Esophagus squamous epithelium (tissue), 5 donors: ENCODE results near the gene GOLGA1. TPM values are rescaled to one million over a fixed set of nuclear protein-coding genes. Genes with fewer than 3 reads are reported as not detected.
A peak's percentile ranks its signal among the peaks of the same experiment; 100 is the strongest.

Source experiments
- DNase-seq: peaks from one replicate; lab custom pipeline; 2025; lab: John Stamatoyannopoulos, UW
- H3K27ac ChIP-seq, 4 donors: fragments of 200-600 bp; sonication (generic); one replicate each; pipeline ENCODE4 v1.5.1; 2016 to 2019; ENCODE audit warnings: mild to moderate bottlenecking in 1 of 4
- H3K27me3 ChIP-seq, 4 donors: fragments of 200-600 bp; sonication (generic); 1 replicate in 3 of 4; 2 replicates in 1 of 4; pipeline versions ENCODE4 v1.5.1 to v1.6.0; 2017 to 2021; ENCODE audit warnings: antibody characterized with exemption in 1 of 4
- H3K36me3 ChIP-seq, 3 donors: fragments of 200-600 bp; sonication (generic); one replicate each; pipeline ENCODE4 v1.5.1; 2016 to 2019
- H3K4me1 ChIP-seq, 3 donors: fragments of 200-600 bp; sonication (generic); one replicate each; pipeline ENCODE4 v1.5.1; 2017 to 2019
- H3K4me3 ChIP-seq, 4 donors: fragments of 200-600 bp; sonication (generic); 1 replicate in 3 of 4; 2 replicates in 1 of 4; pipeline ENCODE4 v1.5.1; 2016 to 2019; ENCODE audit warnings: mild to moderate bottlenecking in 2 of 4, moderate library complexity in 1 of 4
- H3K9me3 ChIP-seq, 3 donors: fragments of 200-600 bp; sonication (generic); one replicate each; pipeline ENCODE4 v1.5.1; 2016 to 2019
- CTCF ChIP-seq, 6 experiments: fragments of 450-650 bp in 4 of 6; fragments of 200-600 bp in 2 of 6; sonication (generic) in 2 of 6; IDR thresholded peaks; one replicate each; pipeline ENCODE4 v1.5.1; 2016 to 2019; ENCODE audit warnings: antibody characterized with exemption in 6 of 6, mild to moderate bottlenecking in 4 of 6, moderate library complexity in 4 of 6
- POLR2A ChIP-seq, 4 donors: fragments of 450-650 bp; IDR thresholded peaks; one replicate each; pipeline ENCODE4 v1.6.1; 2017; ENCODE audit warnings: antibody characterized with exemption in 4 of 4, mild to moderate bottlenecking in 4 of 4, moderate library complexity in 3 of 4
- WGBS, 2 donors: methylation state at CpG; one replicate each; pipeline ENCODE4 v1.1.5; 2018; 5-methylcytosine and 5-hydroxymethylcytosine counted together
- intact Hi-C: fragments of 100-400 bp; cut with DNase I; formaldehyde crosslinking; loops from one replicate; pipeline ENCODE4 v1.15.0; 2022
- total RNA-seq, 4 donors: library from RNA; depleted of rRNA; stranded (reverse); fragments of >200 nt; gene quantifications; one replicate each; pipeline ENCODE4 v1.1.0, GENCODE V29; 2016
- donor health status: DM: yes; HTN: yes; CAD: no.

GOLGA1 gene
- total RNA-seq, 4 donors from 2014 or later: 11.9 to 18.8 (median 14.8) TPM

GRCh38 chr9:124870723-124871122 lies 70.2 kb downstream of the GOLGA1 start:
- WGBS, 2 donors: 26 to 43% methylated on average over 2 to 3 of the region's 6 CpGs
- intact Hi-C loops: no loop called here
- Histone ChIP-seq H3K36me3 (peaks cover 17 to 26% (median 18%) of the 10 kb centered on the region in 3 donors), H3K9me3 (no peaks in the 10 kb centered on the region), H3K27ac (peak overlapping the region; percentile 96 to 99 (median 98)), H3K4me1 (peaks cover 30 to 62% (median 46%) of the 10 kb centered on the region in 3 donors), H3K27me3 (no peaks in the 10 kb centered on the region), H3K4me3 (peak overlapping the region; percentile 85 to 100 (median 92))
- TF ChIP-seq CTCF (IDR thresholded peaks at IDR 0.05) (no peak), POLR2A (IDR thresholded peaks at IDR 0.05) (no peak)
- DNase-seq: no peak

GRCh38 chr9:124869986-124870560 lies 70.8 kb downstream of the GOLGA1 start:
- H3K9me3 ChIP-seq: no peaks in the 10 kb centered on the region
- H3K4me1 ChIP-seq: peaks cover 30 to 62% (median 46%) of the 10 kb centered on the region in 3 donors
- H3K4me3 ChIP-seq: peak overlapping the region; percentile 85 to 100 (median 92)
- H3K27ac ChIP-seq: peak overlapping the region; percentile 96 to 99 (median 98)
- peak; percentile 28 for DNase-seq
- H3K27me3 ChIP-seq: no peaks in the 10 kb centered on the region
- intact Hi-C loops: no loop called here
- WGBS, 2 donors: 1 to 5% methylated on average over 7 to 10 of the region's 12 CpGs
- H3K36me3 ChIP-seq: peaks cover 11 to 20% (median 11%) of the 10 kb centered on the region in 3 donors
- TF ChIP-seq POLR2A (IDR thresholded peaks at IDR 0.05): peak in 1 of 4 donors; percentile 36
- TF ChIP-seq CTCF (IDR thresholded peaks at IDR 0.05): no peak

- no peak for TF ChIP-seq POLR2A (IDR thresholded peaks at IDR 0.05)
- no peak for TF ChIP-seq CTCF (IDR thresholded peaks at IDR 0.05)
- Histone ChIP-seq H3K4me1 (peaks cover 30 to 65% (median 46%) of the 10 kb centered on the region in 3 donors), H3K9me3 (no peaks in the 10 kb centered on the region), H3K27me3 (no peaks in the 10 kb centered on the region), H3K27ac (peak overlapping the region; percentile 96 to 99 (median 98)), H3K4me3 (peak overlapping the region; percentile 85 to 100 (median 92)), H3K36me3 (peaks cover 6 to 14% (median 7%) of the 10 kb centered on the region in 3 donors)
- WGBS, 2 donors: 0 to 1% methylated on average over 15 to 18 of the region's 41 CpGs
- intact Hi-C loops: no loop called here
- no peak for DNase-seq
Observed at GRCh38 chr9:124869466-124869985, 71.4 kb downstream of the GOLGA1 start.

- intact Hi-C loops: no loop called here
- Histone ChIP-seq H3K4me1 (peaks cover 34 to 68% (median 47%) of the 10 kb centered on the region in 3 donors), H3K9me3 (no peaks in the 10 kb centered on the region), H3K4me3 (peak overlapping the region; percentile 85 to 100 (median 92)), H3K36me3 (peaks cover 0 to 7% (median 6%) of the 10 kb centered on the region in 3 donors), H3K27ac (peak overlapping the region; percentile 96 to 99 (median 98)), H3K27me3 (no peaks in the 10 kb centered on the region)
- TF ChIP-seq POLR2A (IDR thresholded peaks at IDR 0.05) (peak; percentile 47 to 99 (median 94)), CTCF (IDR thresholded peaks at IDR 0.05) (peak in 1 of 6 experiments; percentile 8)
- DNase-seq: no peak
- 0% methylated on average over 12 to 26 of the region's 101 CpGs for WGBS, 2 donors
Observed at GRCh38 chr9:124868511-124869465, 72.1 kb downstream of the GOLGA1 start.
